ENCODE data around the gene SCYL1. TPM values are rescaled to one million over a fixed set of nuclear protein-coding genes. Genes with fewer than 3 reads are reported as not detected.
A peak's percentile ranks its signal among the peaks of the same experiment; 100 is the strongest.

Gene SCYL1
- total RNA-seq, 4 donors from 2014 or later: 40.6 to 63.3 (median 52.6) TPM

DNA sequence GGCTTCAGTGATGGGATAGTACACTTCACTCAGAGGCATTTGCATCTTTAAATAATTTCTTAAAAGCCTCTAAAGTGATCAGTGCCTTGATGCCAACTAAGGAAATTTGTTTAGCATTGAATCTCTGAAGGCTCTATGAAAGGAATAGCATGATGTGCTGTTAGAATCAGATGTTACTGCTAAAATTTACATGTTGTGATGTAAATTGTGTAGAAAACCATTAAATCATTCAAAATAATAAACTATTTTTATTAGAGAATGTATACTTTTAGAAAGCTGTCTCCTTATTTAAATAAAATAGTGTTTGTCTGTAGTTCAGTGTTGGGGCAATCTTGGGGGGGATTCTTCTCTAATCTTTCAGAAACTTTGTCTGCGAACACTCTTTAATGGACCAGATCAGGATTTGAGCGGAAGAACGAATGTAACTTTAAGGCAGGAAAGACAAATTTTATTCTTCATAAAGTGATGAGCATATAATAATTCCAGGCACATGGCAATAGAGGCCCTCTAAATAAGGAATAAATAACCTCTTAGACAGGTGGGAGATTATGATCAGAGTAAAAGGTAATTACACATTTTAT, 21.4 kb upstream of the SCYL1 start:
- no peak for DNase-seq
- 0% methylated on average over 3 of the region's 3 CpGs for WGBS, 2 donors
- Histone ChIP-seq H3K27me3 (no peaks in the 10 kb centered on the region), H3K4me1 (peaks cover 0 to 54% (median 27%) of the 10 kb centered on the region in 3 donors), H3K36me3 (peaks cover 16 to 65% (median 43%) of the 10 kb centered on the region in 3 donors), H3K27ac (peak overlapping the region; percentile 61 to 100 (median 97)), H3K4me3 (peak overlapping the region; percentile 47 to 96 (median 76)), H3K9me3 (no peaks in the 10 kb centered on the region)
- TF ChIP-seq POLR2A (IDR thresholded peaks at IDR 0.05): peak in 1 of 4 donors; percentile 65
- TF ChIP-seq, protein P1, sequence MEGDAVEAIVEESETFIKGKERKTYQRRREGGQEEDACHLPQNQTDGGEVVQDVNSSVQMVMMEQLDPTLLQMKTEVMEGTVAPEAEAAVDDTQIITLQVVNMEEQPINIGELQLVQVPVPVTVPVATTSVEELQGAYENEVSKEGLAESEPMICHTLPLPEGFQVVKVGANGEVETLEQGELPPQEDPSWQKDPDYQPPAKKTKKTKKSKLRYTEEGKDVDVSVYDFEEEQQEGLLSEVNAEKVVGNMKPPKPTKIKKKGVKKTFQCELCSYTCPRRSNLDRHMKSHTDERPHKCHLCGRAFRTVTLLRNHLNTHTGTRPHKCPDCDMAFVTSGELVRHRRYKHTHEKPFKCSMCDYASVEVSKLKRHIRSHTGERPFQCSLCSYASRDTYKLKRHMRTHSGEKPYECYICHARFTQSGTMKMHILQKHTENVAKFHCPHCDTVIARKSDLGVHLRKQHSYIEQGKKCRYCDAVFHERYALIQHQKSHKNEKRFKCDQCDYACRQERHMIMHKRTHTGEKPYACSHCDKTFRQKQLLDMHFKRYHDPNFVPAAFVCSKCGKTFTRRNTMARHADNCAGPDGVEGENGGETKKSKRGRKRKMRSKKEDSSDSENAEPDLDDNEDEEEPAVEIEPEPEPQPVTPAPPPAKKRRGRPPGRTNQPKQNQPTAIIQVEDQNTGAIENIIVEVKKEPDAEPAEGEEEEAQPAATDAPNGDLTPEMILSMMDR (IDR thresholded peaks at IDR 0.05): no peak
- intact Hi-C loops (cut with DNase I): no loop called here

DNA sequence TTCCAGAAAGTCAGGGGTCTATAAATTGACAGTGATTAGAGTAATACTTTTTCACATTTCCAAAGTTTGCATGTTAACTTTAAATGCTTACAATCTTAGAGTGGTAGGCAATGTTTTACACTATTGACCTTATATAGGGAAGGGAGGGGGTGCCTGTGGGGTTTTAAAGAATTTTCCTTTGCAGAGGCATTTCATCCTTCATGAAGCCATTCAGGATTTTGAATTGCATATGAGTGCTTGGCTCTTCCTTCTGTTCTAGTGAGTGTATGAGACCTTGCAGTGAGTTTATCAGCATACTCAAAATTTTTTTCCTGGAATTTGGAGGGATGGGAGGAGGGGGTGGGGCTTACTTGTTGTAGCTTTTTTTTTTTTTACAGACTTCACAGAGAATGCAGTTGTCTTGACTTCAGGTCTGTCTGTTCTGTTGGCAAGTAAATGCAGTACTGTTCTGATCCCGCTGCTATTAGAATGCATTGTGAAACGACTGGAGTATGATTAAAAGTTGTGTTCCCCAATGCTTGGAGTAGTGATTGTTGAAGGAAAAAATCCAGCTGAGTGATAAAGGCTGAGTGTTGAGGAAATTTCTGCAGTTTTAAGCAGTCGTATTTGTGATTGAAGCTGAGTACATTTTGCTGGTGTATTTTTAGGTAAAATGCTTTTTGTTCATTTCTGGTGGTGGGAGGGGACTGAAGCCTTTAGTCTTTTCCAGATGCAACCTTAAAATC, 20.8 kb upstream of the SCYL1 start:
- no peak for DNase-seq
- TF ChIP-seq, protein P1 (IDR thresholded peaks at IDR 0.05): no peak
- TF ChIP-seq POLR2A (IDR thresholded peaks at IDR 0.05): peak in 2 of 4 donors; percentile 13 to 62
- Histone ChIP-seq H3K4me3 (peak overlapping the region; percentile 47 to 96 (median 76)), H3K27ac (peak overlapping the region; percentile 90 to 100 (median 97)), H3K9me3 (no peaks in the 10 kb centered on the region), H3K4me1 (peaks cover 0 to 61% (median 31%) of the 10 kb centered on the region in 3 donors), H3K27me3 (no peaks in the 10 kb centered on the region), H3K36me3 (peaks cover 16 to 65% (median 43%) of the 10 kb centered on the region in 3 donors)
- intact Hi-C loops (cut with DNase I): no loop called here
- 0 to 3% methylated on average over 3 of the region's 3 CpGs for WGBS, 2 donors

DNA sequence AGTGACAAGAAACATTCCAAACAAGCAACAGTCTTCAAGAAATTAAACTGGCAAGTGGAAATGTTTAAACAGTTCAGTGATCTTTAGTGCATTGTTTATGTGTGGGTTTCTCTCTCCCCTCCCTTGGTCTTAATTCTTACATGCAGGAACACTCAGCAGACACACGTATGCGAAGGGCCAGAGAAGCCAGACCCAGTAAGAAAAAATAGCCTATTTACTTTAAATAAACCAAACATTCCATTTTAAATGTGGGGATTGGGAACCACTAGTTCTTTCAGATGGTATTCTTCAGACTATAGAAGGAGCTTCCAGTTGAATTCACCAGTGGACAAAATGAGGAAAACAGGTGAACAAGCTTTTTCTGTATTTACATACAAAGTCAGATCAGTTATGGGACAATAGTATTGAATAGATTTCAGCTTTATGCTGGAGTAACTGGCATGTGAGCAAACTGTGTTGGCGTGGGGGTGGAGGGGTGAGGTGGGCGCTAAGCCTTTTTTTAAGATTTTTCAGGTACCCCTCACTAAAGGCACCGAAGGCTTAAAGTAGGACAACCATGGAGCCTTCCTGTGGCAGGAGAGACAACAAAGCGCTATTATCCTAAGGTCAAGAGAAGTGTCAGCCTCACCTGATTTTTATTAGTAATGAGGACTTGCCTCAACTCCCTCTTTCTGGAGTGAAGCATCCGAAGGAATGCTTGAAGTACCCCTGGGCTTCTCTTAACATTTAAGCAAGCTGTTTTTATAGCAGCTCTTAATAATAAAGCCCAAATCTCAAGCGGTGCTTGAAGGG, 20.0 kb upstream of the SCYL1 start:
- no peak for DNase-seq
- 5 to 6% methylated on average over 8 of the region's 8 CpGs for WGBS, 2 donors
- Histone ChIP-seq H3K4me1 (peaks cover 0 to 69% (median 31%) of the 10 kb centered on the region in 3 donors), H3K4me3 (peak overlapping the region; percentile 47 to 96 (median 76)), H3K27ac (peak overlapping the region; percentile 90 to 100 (median 97)), H3K27me3 (no peaks in the 10 kb centered on the region), H3K36me3 (peaks cover 16 to 65% (median 43%) of the 10 kb centered on the region in 3 donors), H3K9me3 (no peaks in the 10 kb centered on the region)
- intact Hi-C loops (cut with DNase I): no loop called here
- TF ChIP-seq, protein P1 (IDR thresholded peaks at IDR 0.05): peak in 1 of 6 experiments; percentile 7
- TF ChIP-seq POLR2A (IDR thresholded peaks at IDR 0.05): peak in 2 of 4 donors; percentile 38

DNA sequence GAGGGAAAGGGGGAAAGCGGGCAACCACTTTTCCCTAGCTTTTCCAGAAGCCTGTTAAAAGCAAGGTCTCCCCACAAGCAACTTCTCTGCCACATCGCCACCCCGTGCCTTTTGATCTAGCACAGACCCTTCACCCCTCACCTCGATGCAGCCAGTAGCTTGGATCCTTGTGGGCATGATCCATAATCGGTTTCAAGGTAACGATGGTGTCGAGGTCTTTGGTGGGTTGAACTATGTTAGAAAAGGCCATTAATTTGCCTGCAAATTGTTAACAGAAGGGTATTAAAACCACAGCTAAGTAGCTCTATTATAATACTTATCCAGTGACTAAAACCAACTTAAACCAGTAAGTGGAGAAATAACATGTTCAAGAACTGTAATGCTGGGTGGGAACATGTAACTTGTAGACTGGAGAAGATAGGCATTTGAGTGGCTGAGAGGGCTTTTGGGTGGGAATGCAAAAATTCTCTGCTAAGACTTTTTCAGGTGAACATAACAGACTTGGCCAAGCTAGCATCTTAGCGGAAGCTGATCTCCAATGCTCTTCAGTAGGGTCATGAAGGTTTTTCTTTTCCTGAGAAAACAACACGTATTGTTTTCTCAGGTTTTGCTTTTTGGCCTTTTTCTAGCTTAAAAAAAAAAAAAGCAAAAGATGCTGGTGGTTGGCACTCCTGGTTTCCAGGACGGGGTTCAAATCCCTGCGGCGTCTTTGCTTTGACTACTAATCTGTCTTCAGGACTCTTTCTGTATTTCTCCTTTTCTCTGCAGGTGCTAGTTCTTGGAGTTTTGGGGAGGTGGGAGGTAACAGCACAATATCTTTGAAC, 19.2 kb upstream of the SCYL1 start:
- peak overlapping the region; percentile 90 to 100 (median 97) for H3K27ac ChIP-seq
- 3 to 13% methylated on average over 11 to 12 of the region's 12 CpGs for WGBS, 2 donors
- H3K27me3 ChIP-seq: no peaks in the 10 kb centered on the region
- intact Hi-C loops (cut with DNase I): no loop called here
- peaks cover 16 to 61% (median 39%) of the 10 kb centered on the region in 3 donors for H3K36me3 ChIP-seq
- peak in 2 of 4 donors; percentile 51 to 59 for TF ChIP-seq POLR2A (IDR thresholded peaks at IDR 0.05)
- TF ChIP-seq, protein P1 (IDR thresholded peaks at IDR 0.05): no peak
- H3K4me1 ChIP-seq: peaks cover 0 to 77% (median 36%) of the 10 kb centered on the region in 3 donors
- no peak for DNase-seq
- no peaks in the 10 kb centered on the region for H3K9me3 ChIP-seq
- H3K4me3 ChIP-seq: peak overlapping the region; percentile 47 to 96 (median 76)
